CD14-positive monocyte (primary cell): ENCODE data around the gene SH2D7. TPM values are rescaled to one million over a fixed set of nuclear protein-coding genes. Genes with fewer than 3 reads are reported as not detected.

Experiments used
- DNase-seq, 3 donors: peaks; one replicate each; pipeline ENCODE4 v3.0.0-alpha.2; 2011 to 2022
- H2AFZ ChIP-seq: 2 replicates; pipeline ENCODE4 v1.6.0; 2012; ENCODE audit warnings: mild to moderate bottlenecking, low read depth, low read length, inconsistent platforms; ENCODE audit not compliant: insufficient read depth, poor library complexity, severe bottlenecking
- H3K27ac ChIP-seq, 2 donors: 1 replicate in 1 of 2; 2 replicates in 1 of 2; pipeline ENCODE4 v1.5.1; 2012 to 2013; ENCODE audit warnings: low read length in 2 of 2, control low read depth in 1 of 2, inconsistent platforms in 1 of 2, low read depth in 1 of 2, mild to moderate bottlenecking in 1 of 2
- H3K27me3 ChIP-seq, 2 donors: one replicate each; pipeline versions ENCODE4 v1.6.0 to v1.6.1; 2011 to 2013; ENCODE audit warnings: low read length in 2 of 2; ENCODE audit not compliant: control insufficient read depth in 2 of 2, insufficient read depth in 2 of 2
- H3K36me3 ChIP-seq, 2 donors: replicated peaks in 1 of 2; 1 replicate in 1 of 2; 2 replicates in 1 of 2; pipeline versions ENCODE4 v1.5.1 to v1.6.1; 2012 to 2013; ENCODE audit warnings: low read length in 2 of 2, control low read depth in 1 of 2, inconsistent platforms in 1 of 2, mild to moderate bottlenecking in 1 of 2; ENCODE audit not compliant: insufficient read depth in 2 of 2, control insufficient read depth in 1 of 2
- H3K4me1 ChIP-seq, 2 donors: 1 replicate in 1 of 2; 2 replicates in 1 of 2; pipeline versions ENCODE4 v1.5.1 to v1.6.1; 2012 to 2013; ENCODE audit warnings: low read length in 2 of 2, control low read depth in 1 of 2, inconsistent platforms in 1 of 2, mild to moderate bottlenecking in 1 of 2, moderate library complexity in 1 of 2; ENCODE audit not compliant: insufficient read depth in 2 of 2, control insufficient read depth in 1 of 2
- H3K4me2 ChIP-seq: replicated peaks from 2 replicates; pipeline ENCODE3; 2012; ENCODE audit warnings: low read length, moderate library complexity, mild to moderate bottlenecking; ENCODE audit not compliant: poor library complexity, severe bottlenecking; ENCODE audit errors: extremely low read depth
- H3K4me3 ChIP-seq, 3 experiments: fragments of 200-600 bp in 1 of 3; sonication (generic) in 1 of 3; replicated peaks in 1 of 3; 1 replicate in 2 of 3; 2 replicates in 1 of 3; pipeline ENCODE4 v1.5.1; 2011 to 2013; ENCODE audit warnings: low read length in 3 of 3, mild to moderate bottlenecking in 3 of 3, control low read depth in 2 of 3, low read depth in 2 of 3, inconsistent platforms in 1 of 3, moderate library complexity in 1 of 3
- H3K79me2 ChIP-seq: 2 replicates; pipeline ENCODE4 v1.6.0; 2012; ENCODE audit warnings: mild to moderate bottlenecking, control low read depth, inconsistent platforms, low read length, moderate library complexity; ENCODE audit not compliant: insufficient read depth
- H3K9ac ChIP-seq: 2 replicates; pipeline ENCODE4 v1.6.0; 2017; ENCODE audit warnings: low read length, mild to moderate bottlenecking; ENCODE audit not compliant: insufficient read depth, poor library complexity, severe bottlenecking
- H3K9me3 ChIP-seq, 2 donors: replicated peaks in 1 of 2; 1 replicate in 1 of 2; 2 replicates in 1 of 2; pipeline versions ENCODE4 v1.5.1 to v1.6.1; 2012 to 2013; ENCODE audit warnings: low read length in 2 of 2, control low read depth in 1 of 2; ENCODE audit not compliant: control insufficient read depth in 1 of 2, insufficient read depth in 1 of 2
- H4K20me1 ChIP-seq: 2 replicates; pipeline ENCODE4 v1.6.0; 2012; ENCODE audit warnings: mild to moderate bottlenecking, low read length, control low read depth, moderate library complexity; ENCODE audit not compliant: insufficient read depth
- H3K27ac Mint-ChIP-seq, 7 donors: one replicate each; pipeline ENCODE4 v1.8.0; 2020; ENCODE audit warnings: mild to moderate bottlenecking in 7 of 7, mixed read lengths in 7 of 7, moderate library complexity in 6 of 7, inconsistent platforms in 2 of 7
- H3K27me3 Mint-ChIP-seq, 3 donors: one replicate each; pipeline ENCODE4 v1.8.0; 2021 to 2022; ENCODE audit warnings: low read depth in 3 of 3, mild to moderate bottlenecking in 3 of 3, mixed read lengths in 3 of 3, moderate library complexity in 3 of 3, inconsistent platforms in 1 of 3
- H3K36me3 Mint-ChIP-seq, 2 donors: one replicate each; pipeline ENCODE4 v1.8.0; 2020; ENCODE audit warnings: mixed read lengths in 2 of 2, inconsistent platforms in 1 of 2, mild to moderate bottlenecking in 1 of 2
- H3K4me1 Mint-ChIP-seq: one replicate; pipeline ENCODE4 v1.8.0; 2020; ENCODE audit warnings: mild to moderate bottlenecking, mixed read lengths
- H3K4me3 Mint-ChIP-seq, 2 donors: one replicate each; pipeline ENCODE4 v1.8.0; 2020; ENCODE audit warnings: mild to moderate bottlenecking in 2 of 2, mixed read lengths in 2 of 2, moderate library complexity in 1 of 2
- H3K9me3 Mint-ChIP-seq, 7 donors: one replicate each; pipeline ENCODE4 v1.8.0; 2020 to 2022; ENCODE audit warnings: mixed read lengths in 7 of 7, mild to moderate bottlenecking in 6 of 7, moderate library complexity in 6 of 7, inconsistent platforms in 2 of 7
- CTCF ChIP-seq: fragments of 200-600 bp; IDR thresholded peaks from one replicate; pipeline ENCODE4 v1.8.0; 2022; ENCODE audit warnings: antibody characterized with exemption, mild to moderate bottlenecking
- WGBS: methylation state at CpG from one replicate; pipeline ENCODE4 v1.1.5; 2013; ENCODE audit warnings: missing lambda C conversion rate; ENCODE audit not compliant: insufficient coverage; 5-methylcytosine and 5-hydroxymethylcytosine counted together
- intact Hi-C, 2 donors: fragments of 100-400 bp; cut with micrococcal nuclease; formaldehyde crosslinking; loops; one replicate each; pipeline versions ENCODE4 v1.15.0 to v1.15.1; 2023
- polyA plus RNA-seq, 3 donors: library from polyadenylated mRNA; depleted of rRNA in 1 of 3; unstranded in 2 of 3; stranded (reverse) in 1 of 3; fragments of 300-500 nt in 2 of 3; fragments of >200 nt in 1 of 3; fragmentation: Illumina TruSeq in 2 of 3; gene quantifications; 1 replicate in 2 of 3; 2 replicates in 1 of 3; pipeline ENCODE4 v1.2.3, GENCODE V29; 2012 to 2021

Gene SH2D7
- polyA plus RNA-seq, 3 donors, result not detected

GRCh38 chr15:78050826-78051225 lies 41.5 kb upstream of the SH2D7 start:
- no CpG with 5 or more reads among the region's 1 CpG for WGBS
- no peaks in the 10 kb centered on the region for H3K9me3 Mint-ChIP-seq
- H3K4me3 ChIP-seq, result no peak overlapping the region
- peaks cover 83% of the 10 kb centered on the region for H3K4me1 Mint-ChIP-seq
- H3K4me2 ChIP-seq, result no peak overlapping the region
- peaks cover 7 to 25% of the 10 kb centered on the region in 2 donors for H3K36me3 ChIP-seq
- H4K20me1 ChIP-seq, result peaks cover 83% of the 10 kb centered on the region
- H3K4me1 ChIP-seq, result peaks cover 63 to 68% of the 10 kb centered on the region in 2 donors
- H3K36me3 Mint-ChIP-seq, result peaks cover 29 to 43% of the 10 kb centered on the region in 2 donors
- TF ChIP-seq CTCF, result no peak
- H3K4me3 Mint-ChIP-seq, result no peak overlapping the region
- peaks cover 93% of the 10 kb centered on the region for H3K79me2 ChIP-seq
- no peak overlapping the region for H3K27ac Mint-ChIP-seq
- H3K27me3 Mint-ChIP-seq, result no peaks in the 10 kb centered on the region
- DNase-seq, result no peak
- no peaks in the 10 kb centered on the region for H3K9me3 ChIP-seq
- H2AFZ ChIP-seq, result no peak overlapping the region
- no peak overlapping the region for H3K9ac ChIP-seq
- no peaks in the 10 kb centered on the region for H3K27me3 ChIP-seq
- H3K27ac ChIP-seq, result peak overlapping the region in 1 of 2 donors; percentile 5
- intact Hi-C loops, result no loop called here

- Mint-ChIP-seq H3K27ac (peak overlapping the region in 2 of 7 donors; percentile 28 to 51), H3K4me3 (no peak overlapping the region), H3K27me3 (no peaks in the 10 kb centered on the region), H3K36me3 (peaks cover 29 to 43% of the 10 kb centered on the region in 2 donors), H3K4me1 (peaks cover 87% of the 10 kb centered on the region), H3K9me3 (no peaks in the 10 kb centered on the region)
- Histone ChIP-seq H3K27ac (peak overlapping the region in 1 of 2 donors; percentile 59), H4K20me1 (peaks cover 90% of the 10 kb centered on the region), H3K79me2 (peaks cover 93% of the 10 kb centered on the region), H3K9me3 (no peaks in the 10 kb centered on the region), H3K9ac (no peak overlapping the region), H3K4me1 (peaks cover 66 to 72% of the 10 kb centered on the region in 2 donors), H3K4me3 (no peak overlapping the region), H3K4me2 (no peak overlapping the region), H2AFZ (no peak overlapping the region), H3K36me3 (peaks cover 7 to 25% of the 10 kb centered on the region in 2 donors), H3K27me3 (no peaks in the 10 kb centered on the region)
- intact Hi-C loops, result no loop called here
- DNase-seq, result no peak
- 0% methylated on average over 1 of the region's 3 CpGs for WGBS
- no peak for TF ChIP-seq CTCF
These were observed 40.8 kb upstream of the SH2D7 start for GRCh38 chr15:78051596-78051995.
